Suprapubic skin (tissue), 4 donors: Measurements from ENCODE around the gene LHFPL3. TPM values are rescaled to one million over a fixed set of nuclear protein-coding genes. Genes with fewer than 3 reads are reported as not detected.

Source experiments
- DNase-seq, 2 donors: peaks; one replicate each; pipeline ENCODE4 v3.0.0-alpha.2; 2019; ENCODE audit warnings: low spot score in 2 of 2
- H3K27ac ChIP-seq: fragments of 200-600 bp; sonication (generic); one replicate; pipeline ENCODE4 v1.5.1; 2019
- H3K27me3 ChIP-seq: fragments of 200-600 bp; sonication (generic); one replicate; pipeline ENCODE4 v1.5.1; 2019
- H3K36me3 ChIP-seq: fragments of 200-600 bp; sonication (generic); one replicate; pipeline ENCODE4 v1.5.1; 2019
- H3K4me1 ChIP-seq: fragments of 200-600 bp; sonication (generic); one replicate; pipeline ENCODE4 v1.5.1; 2019
- H3K4me3 ChIP-seq: fragments of 200-600 bp; sonication (generic); one replicate; pipeline ENCODE4 v1.5.1; 2019; ENCODE audit warnings: mild to moderate bottlenecking
- H3K9me3 ChIP-seq: fragments of 200-600 bp; sonication (generic); one replicate; pipeline ENCODE4 v1.5.1; 2019
- EP300 ChIP-seq: sonication (generic); formaldehyde crosslinking; IDR thresholded peaks from one replicate; pipeline ENCODE4 v1.6.1; 2017; ENCODE audit warnings: antibody characterized with exemption
- POLR2A ChIP-seq, 2 donors: fragments of 450-650 bp; IDR thresholded peaks; one replicate each; pipeline ENCODE4 v1.6.1; 2017; ENCODE audit warnings: antibody characterized with exemption in 2 of 2, mild to moderate bottlenecking in 2 of 2, moderate library complexity in 2 of 2
- POLR2AphosphoS5 ChIP-seq, 3 donors: sonication (generic); formaldehyde crosslinking; IDR thresholded peaks; one replicate each; pipeline ENCODE4 v1.6.1; 2017; ENCODE audit warnings: antibody characterized with exemption in 3 of 3
- WGBS: methylation state at CpG from one replicate; pipeline ENCODE4 v1.1.5; 2018; 5-methylcytosine and 5-hydroxymethylcytosine counted together
- total RNA-seq, 4 donors: library from RNA; depleted of rRNA; stranded (reverse); fragments of >200 nt; gene quantifications; one replicate each; pipeline ENCODE4 v1.1.0, GENCODE V29; 2016
- TF ChIP-seq, protein P1 (sequence below), 2 donors: fragments of 200-600 bp in 1 of 2; fragments of 450-650 bp in 1 of 2; sonication (generic) in 1 of 2; IDR thresholded peaks; one replicate each; pipeline ENCODE4 v1.5.1; 2016 to 2019; ENCODE audit warnings: antibody characterized with exemption in 2 of 2, mild to moderate bottlenecking in 1 of 2, moderate library complexity in 1 of 2

LHFPL3 gene
- total RNA-seq, 4 donors from 2014 or later, result not detected

DNA sequence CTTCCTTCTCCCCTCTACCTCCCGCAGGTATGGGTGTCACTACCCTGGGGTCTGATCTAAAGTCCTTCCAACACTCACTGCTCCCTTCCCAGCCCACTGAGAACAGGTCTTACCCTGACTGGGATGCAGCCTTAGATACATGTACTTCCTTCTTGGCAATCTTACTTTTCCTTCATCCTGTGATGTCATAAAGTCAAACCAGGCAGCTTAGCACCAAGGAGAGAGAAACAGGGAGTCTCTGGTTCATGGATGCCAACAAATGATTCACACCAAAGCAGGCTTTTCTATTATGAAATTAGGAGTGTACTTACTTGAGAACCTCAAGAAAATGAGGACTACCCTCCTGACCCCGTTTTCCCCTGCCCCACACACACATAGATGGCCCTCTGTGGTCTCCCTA, 574.6 kb downstream of the LHFPL3 start:
- 92% methylated on average over 2 of the region's 2 CpGs for WGBS
- Histone ChIP-seq H3K9me3 (no peaks in the 10 kb centered on the region), H3K27ac (no peak overlapping the region), H3K36me3 (no peaks in the 10 kb centered on the region), H3K4me3 (no peak overlapping the region), H3K4me1 (peaks cover 4% of the 10 kb centered on the region), H3K27me3 (no peaks in the 10 kb centered on the region)
- no peak for DNase-seq
- TF ChIP-seq POLR2A (IDR thresholded peaks at IDR 0.05) (no peak), EP300 (no peak), POLR2AphosphoS5 (IDR thresholded peaks at IDR 0.05) (no peak)
- TF ChIP-seq, protein P1, sequence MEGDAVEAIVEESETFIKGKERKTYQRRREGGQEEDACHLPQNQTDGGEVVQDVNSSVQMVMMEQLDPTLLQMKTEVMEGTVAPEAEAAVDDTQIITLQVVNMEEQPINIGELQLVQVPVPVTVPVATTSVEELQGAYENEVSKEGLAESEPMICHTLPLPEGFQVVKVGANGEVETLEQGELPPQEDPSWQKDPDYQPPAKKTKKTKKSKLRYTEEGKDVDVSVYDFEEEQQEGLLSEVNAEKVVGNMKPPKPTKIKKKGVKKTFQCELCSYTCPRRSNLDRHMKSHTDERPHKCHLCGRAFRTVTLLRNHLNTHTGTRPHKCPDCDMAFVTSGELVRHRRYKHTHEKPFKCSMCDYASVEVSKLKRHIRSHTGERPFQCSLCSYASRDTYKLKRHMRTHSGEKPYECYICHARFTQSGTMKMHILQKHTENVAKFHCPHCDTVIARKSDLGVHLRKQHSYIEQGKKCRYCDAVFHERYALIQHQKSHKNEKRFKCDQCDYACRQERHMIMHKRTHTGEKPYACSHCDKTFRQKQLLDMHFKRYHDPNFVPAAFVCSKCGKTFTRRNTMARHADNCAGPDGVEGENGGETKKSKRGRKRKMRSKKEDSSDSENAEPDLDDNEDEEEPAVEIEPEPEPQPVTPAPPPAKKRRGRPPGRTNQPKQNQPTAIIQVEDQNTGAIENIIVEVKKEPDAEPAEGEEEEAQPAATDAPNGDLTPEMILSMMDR (IDR thresholded peaks at IDR 0.05), result no peak

DNA sequence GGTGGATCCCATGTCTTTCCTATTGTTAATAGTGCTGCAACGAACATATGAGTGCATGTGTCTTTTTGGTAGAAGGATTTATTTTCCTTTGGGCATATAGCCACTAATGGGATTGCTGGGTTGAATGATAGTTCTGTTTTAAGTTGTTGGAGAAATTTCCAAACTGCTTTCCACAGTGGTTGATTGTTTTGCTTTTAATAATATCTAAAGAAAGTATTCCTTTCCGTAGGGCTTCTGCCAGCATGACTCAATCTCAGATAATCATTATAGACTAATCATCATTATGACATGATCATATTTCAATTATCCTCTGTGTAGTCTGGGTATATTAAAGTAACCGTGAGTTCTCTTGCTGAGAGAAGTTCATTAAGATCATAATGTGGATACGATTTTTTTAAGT, 575.4 kb downstream of the LHFPL3 start:
- TF ChIP-seq, protein P1 (IDR thresholded peaks at IDR 0.05), result no peak
- TF ChIP-seq EP300 (no peak), POLR2AphosphoS5 (IDR thresholded peaks at IDR 0.05) (no peak), POLR2A (IDR thresholded peaks at IDR 0.05) (no peak)
- no peak for DNase-seq
- Histone ChIP-seq H3K9me3 (no peaks in the 10 kb centered on the region), H3K4me1 (peaks cover 4% of the 10 kb centered on the region), H3K27ac (no peak overlapping the region), H3K4me3 (no peak overlapping the region), H3K36me3 (no peaks in the 10 kb centered on the region), H3K27me3 (no peaks in the 10 kb centered on the region)
- WGBS, result 63% methylated on average over 4 of the region's 4 CpGs

DNA sequence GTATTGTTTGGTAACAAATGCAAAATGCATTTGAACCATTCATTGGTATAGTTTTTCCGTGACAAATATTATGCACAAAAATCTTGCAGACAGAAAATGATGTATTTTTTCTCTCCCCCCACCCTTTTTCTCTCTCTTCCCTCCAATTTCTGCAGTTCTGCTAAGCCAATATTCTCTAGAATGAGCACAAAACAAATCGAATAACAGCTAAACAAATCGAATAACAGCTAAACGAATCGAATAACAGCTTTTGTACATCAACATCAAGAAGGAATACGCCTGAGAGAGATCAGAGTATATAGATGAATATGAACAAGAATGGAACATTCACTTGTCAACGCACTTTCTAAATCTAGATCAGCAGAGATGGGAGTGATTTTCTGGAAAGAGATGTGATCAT, 577.6 kb downstream of the LHFPL3 start:
- TF ChIP-seq, protein P1 (IDR thresholded peaks at IDR 0.05), result no peak
- TF ChIP-seq POLR2AphosphoS5 (IDR thresholded peaks at IDR 0.05), result no peak
- no peak for TF ChIP-seq POLR2A (IDR thresholded peaks at IDR 0.05)
- TF ChIP-seq EP300, result no peak
- 92% methylated on average over 7 of the region's 7 CpGs for WGBS
- no peaks in the 10 kb centered on the region for H3K4me1 ChIP-seq
- H3K4me3 ChIP-seq, result no peak overlapping the region
- DNase-seq, result no peak
- H3K9me3 ChIP-seq, result no peaks in the 10 kb centered on the region
- H3K27me3 ChIP-seq, result no peaks in the 10 kb centered on the region
- no peak overlapping the region for H3K27ac ChIP-seq
- H3K36me3 ChIP-seq, result no peaks in the 10 kb centered on the region

DNA sequence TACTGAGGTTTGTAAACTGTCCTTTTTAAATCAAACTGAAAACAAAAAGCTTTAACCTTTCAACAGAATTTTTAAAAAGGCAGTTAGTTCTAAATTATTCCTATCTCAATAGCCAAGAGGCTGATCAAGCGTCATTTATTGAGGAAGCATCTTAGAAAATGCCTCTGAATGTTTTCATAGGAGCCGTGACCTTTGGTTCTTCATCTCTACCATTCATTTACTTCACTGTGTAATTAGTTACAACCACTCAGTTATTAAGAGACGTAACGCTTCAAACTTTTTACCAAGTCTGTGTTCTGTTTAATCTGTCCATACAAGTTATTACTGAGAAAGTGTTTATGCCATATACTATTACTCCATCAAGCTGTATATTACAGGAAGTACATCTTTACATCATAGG, 578.2 kb downstream of the LHFPL3 start:
- Histone ChIP-seq H3K27ac (no peak overlapping the region), H3K4me3 (no peak overlapping the region), H3K4me1 (no peaks in the 10 kb centered on the region), H3K36me3 (no peaks in the 10 kb centered on the region), H3K9me3 (no peaks in the 10 kb centered on the region), H3K27me3 (no peaks in the 10 kb centered on the region)
- no peak for DNase-seq
- 89% methylated on average over 4 of the region's 4 CpGs for WGBS
- TF ChIP-seq POLR2AphosphoS5 (IDR thresholded peaks at IDR 0.05), result no peak

DNA sequence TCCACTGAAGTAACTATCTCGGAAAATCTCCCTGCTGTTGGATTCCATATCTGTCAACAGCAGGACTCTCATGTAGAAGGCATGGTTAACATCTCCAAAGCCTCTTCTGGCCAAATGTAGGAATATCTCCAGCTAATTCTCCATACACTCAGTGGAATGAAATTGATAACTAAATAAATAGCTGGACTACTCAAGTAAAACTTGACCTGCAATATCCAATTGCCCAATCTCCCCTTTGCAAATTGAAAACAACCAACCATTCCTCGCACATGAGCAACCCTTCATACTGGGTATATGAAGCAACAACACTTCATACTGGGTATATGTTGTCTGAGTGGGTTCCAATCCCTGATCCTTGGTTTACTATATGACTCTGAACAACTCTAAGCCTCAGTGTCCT, 580.2 kb downstream of the LHFPL3 start:
- Histone ChIP-seq H3K27ac (no peak overlapping the region), H3K36me3 (no peaks in the 10 kb centered on the region), H3K4me3 (no peak overlapping the region), H3K27me3 (no peaks in the 10 kb centered on the region), H3K4me1 (no peaks in the 10 kb centered on the region), H3K9me3 (no peaks in the 10 kb centered on the region)
- WGBS, result 93% methylated on average over 2 of the region's 2 CpGs
- DNase-seq, result no peak
- TF ChIP-seq POLR2A (IDR thresholded peaks at IDR 0.05) (no peak), EP300 (no peak), POLR2AphosphoS5 (IDR thresholded peaks at IDR 0.05) (no peak)
- TF ChIP-seq, protein P1 (IDR thresholded peaks at IDR 0.05), result no peak

DNA sequence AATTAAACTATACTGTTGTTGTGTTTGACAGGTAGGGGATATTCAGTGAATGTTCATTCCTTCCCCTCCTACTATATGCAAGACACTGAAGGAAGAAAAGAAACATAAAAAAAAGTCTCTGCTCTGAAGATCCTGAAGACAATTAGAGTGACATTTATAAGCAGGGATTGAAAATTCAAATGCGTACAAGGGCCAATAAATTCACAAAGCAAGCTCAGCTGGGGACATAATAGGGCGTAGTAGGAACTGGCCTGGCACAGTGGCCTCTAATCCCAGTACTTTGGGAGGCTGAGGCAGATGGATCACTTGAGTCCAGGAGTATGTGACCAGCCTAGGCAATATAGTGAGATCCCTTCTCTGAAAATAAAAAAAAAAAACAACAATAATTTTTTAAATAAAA, 580.7 kb downstream of the LHFPL3 start:
- H3K4me1 ChIP-seq, result no peaks in the 10 kb centered on the region
- TF ChIP-seq POLR2AphosphoS5 (IDR thresholded peaks at IDR 0.05) (no peak), EP300 (no peak), POLR2A (IDR thresholded peaks at IDR 0.05) (no peak)
- TF ChIP-seq, protein P1 (IDR thresholded peaks at IDR 0.05), result no peak

More for the DNA sequence above, 580.7 kb downstream of the LHFPL3 start:
- WGBS, result 93% methylated on average over 2 of the region's 2 CpGs
- DNase-seq, result no peak
- H3K36me3 ChIP-seq, result no peaks in the 10 kb centered on the region
- no peaks in the 10 kb centered on the region for H3K9me3 ChIP-seq
- H3K4me3 ChIP-seq, result no peak overlapping the region
- no peak overlapping the region for H3K27ac ChIP-seq
- no peaks in the 10 kb centered on the region for H3K27me3 ChIP-seq
